AG08396 (cell line): ENCODE results near the gene DNAH14.
"Not testable (repeated sequence)": the region's sequence is repeated elsewhere in the genome, so short reads cannot be mapped to it uniquely, and the experiment has no call there.

ENCODE experiments used
- DNase-seq: peaks from one replicate; pipeline ENCODE4 v3.0.0; 2012; ENCODE audit warnings: low spot score, mixed read lengths

The DNAH14 gene

GRCh38 chr1:224996266-224996665, 66.8 kb downstream of the DNAH14 start:
- DNase-seq, result no peak

GRCh38 chr1:224998185-224998584, 68.7 kb downstream of the DNAH14 start:
- DNase-seq, result no peak

GRCh38 chr1:225004396-225004795, 74.9 kb downstream of the DNAH14 start:
- DNase-seq, result no peak

- DNase-seq, result not testable (repeated sequence)
These were observed 76.9 kb downstream of the DNAH14 start for GRCh38 chr1:225006352-225006751.

GRCh38 chr1:225008050-225008449, 78.6 kb downstream of the DNAH14 start:
- DNase-seq, result not testable (repeated sequence)

- DNase-seq, result no peak
These were observed 91.6 kb downstream of the DNAH14 start for GRCh38 chr1:225021037-225021436.

- DNase-seq, result no peak
These were observed 97.2 kb downstream of the DNAH14 start for GRCh38 chr1:225026701-225027100.

GRCh38 chr1:225036441-225036840, 107.0 kb downstream of the DNAH14 start:
- DNase-seq, result not testable (repeated sequence)

- no peak for DNase-seq
These were observed 112.8 kb downstream of the DNAH14 start for GRCh38 chr1:225042263-225042662.

GRCh38 chr1:225044258-225044657, 114.8 kb downstream of the DNAH14 start:
- no peak for DNase-seq

GRCh38 chr1:225049594-225049993, 120.1 kb downstream of the DNAH14 start:
- DNase-seq, result no peak

GRCh38 chr1:225063722-225064121, 134.2 kb downstream of the DNAH14 start:
- no peak for DNase-seq

GRCh38 chr1:225070972-225071371, 141.5 kb downstream of the DNAH14 start:
- no peak for DNase-seq

- no peak for DNase-seq
These were observed 167.7 kb downstream of the DNAH14 start for GRCh38 chr1:225097175-225097574.

GRCh38 chr1:225111000-225111399, 181.5 kb downstream of the DNAH14 start:
- no peak for DNase-seq

- no peak for DNase-seq
These were observed 183.8 kb downstream of the DNAH14 start for GRCh38 chr1:225113265-225113664.

- no peak for DNase-seq
These were observed 185.0 kb downstream of the DNAH14 start for GRCh38 chr1:225114354-225114990.

GRCh38 chr1:225119307-225119706, 189.8 kb downstream of the DNAH14 start:
- DNase-seq, result no peak

GRCh38 chr1:225121095-225121494, 191.6 kb downstream of the DNAH14 start:
- DNase-seq, result no peak

GRCh38 chr1:225131869-225132268, 202.4 kb downstream of the DNAH14 start:
- no peak for DNase-seq

- no peak for DNase-seq
These were observed 208.5 kb downstream of the DNAH14 start for GRCh38 chr1:225137976-225138375.

GRCh38 chr1:225143001-225143400, 213.5 kb downstream of the DNAH14 start:
- no peak for DNase-seq

- DNase-seq, result no peak
These were observed 217.0 kb downstream of the DNAH14 start for GRCh38 chr1:225146478-225146877.

- DNase-seq, result not testable (repeated sequence)
These were observed 218.3 kb downstream of the DNAH14 start for GRCh38 chr1:225147791-225148190.
